HUES6 (cell line): ENCODE measurements around the gene IER5L.

Experiments used
- H3K27ac ChIP-seq: 2 replicates; pipeline ENCODE4 v1.7.0; 2013; ENCODE audit warnings: low read depth, mild to moderate bottlenecking, low read length, inconsistent platforms
- H3K27me3 ChIP-seq: 2 replicates; pipeline ENCODE4 v1.6.1; 2013; ENCODE audit warnings: low read length; ENCODE audit not compliant: control insufficient read depth, insufficient read depth
- H3K36me3 ChIP-seq: 2 replicates; pipeline ENCODE4 v1.6.1; 2013; ENCODE audit warnings: low read length; ENCODE audit not compliant: control insufficient read depth, insufficient read depth
- H3K4me1 ChIP-seq: 2 replicates; pipeline ENCODE4 v1.6.1; 2013; ENCODE audit warnings: low read length; ENCODE audit not compliant: control insufficient read depth, insufficient read depth
- H3K4me3 ChIP-seq: 2 replicates; pipeline ENCODE4 v1.5.1; 2013; ENCODE audit warnings: low read depth, low read length
- H3K9ac ChIP-seq: one replicate; pipeline ENCODE4 v1.6.1; 2013; ENCODE audit warnings: mild to moderate bottlenecking, low read length
- H3K9me3 ChIP-seq: 2 replicates; pipeline ENCODE4 v1.6.1; 2013; ENCODE audit warnings: low read depth, low read length; ENCODE audit not compliant: control insufficient read depth, insufficient read depth

Gene IER5L

GRCh38 chr9:129181246-129181645, 3.2 kb upstream of the IER5L start:
- no peaks in the 10 kb centered on the region for H3K9me3 ChIP-seq
- no peak overlapping the region for H3K9ac ChIP-seq
- peaks cover 82% of the 10 kb centered on the region for H3K27me3 ChIP-seq
- no peak overlapping the region for H3K27ac ChIP-seq
- no peaks in the 10 kb centered on the region for H3K36me3 ChIP-seq
- H3K4me3 ChIP-seq = no peak overlapping the region
- H3K4me1 ChIP-seq = peaks cover 14% of the 10 kb centered on the region; the same call in 1 of the 2 replicates

GRCh38 chr9:129178568-129179382, 714 bp upstream of the IER5L start:
- peaks cover 72% of the 10 kb centered on the region for H3K27me3 ChIP-seq
- no peak overlapping the region for H3K27ac ChIP-seq
- H3K9ac ChIP-seq = no peak overlapping the region
- no peaks in the 10 kb centered on the region for H3K9me3 ChIP-seq
- peak overlapping the region; percentile 74 for H3K4me3 ChIP-seq
- H3K36me3 ChIP-seq = no peaks in the 10 kb centered on the region
- H3K4me1 ChIP-seq = peaks cover 8% of the 10 kb centered on the region; the same call in 1 of the 2 replicates

GRCh38 chr9:129177443-129177790, 644 bp downstream of the IER5L start:
- Histone ChIP-seq H3K4me3 (peak overlapping the region; percentile 74), H3K9me3 (no peaks in the 10 kb centered on the region), H3K36me3 (no peaks in the 10 kb centered on the region), H3K27me3 (peaks cover 72% of the 10 kb centered on the region), H3K27ac (no peak overlapping the region), H3K4me1 (peaks cover 18% of the 10 kb centered on the region; the same call in 1 of the 2 replicates), H3K9ac (peak overlapping the region; percentile 64)

- Histone ChIP-seq H3K9ac (peak overlapping the region; percentile 76), H3K4me1 (peaks cover 18% of the 10 kb centered on the region; the same call in 1 of the 2 replicates), H3K36me3 (no peaks in the 10 kb centered on the region)
Observed at GRCh38 chr9:129176701-129177442, 1.2 kb downstream of the IER5L start.

GRCh38 chr9:129175825-129176633, 2.0 kb downstream of the IER5L start:
- Histone ChIP-seq H3K4me1 (peaks cover 18% of the 10 kb centered on the region; the same call in 1 of the 2 replicates), H3K36me3 (no peaks in the 10 kb centered on the region), H3K27ac (no peak overlapping the region), H3K9ac (peak overlapping the region; percentile 76), H3K27me3 (peaks cover 64% of the 10 kb centered on the region), H3K4me3 (peak overlapping the region; percentile 54), H3K9me3 (no peaks in the 10 kb centered on the region)

More at GRCh38 chr9:129176701-129177442, 1.2 kb downstream of the IER5L start:
- peaks cover 72% of the 10 kb centered on the region for H3K27me3 ChIP-seq
- peak overlapping the region; percentile 54 for H3K4me3 ChIP-seq
- H3K9me3 ChIP-seq = no peaks in the 10 kb centered on the region
- no peak overlapping the region for H3K27ac ChIP-seq

GRCh38 chr9:129175515-129175824, 2.6 kb downstream of the IER5L start:
- Histone ChIP-seq H3K4me3 (peak overlapping the region; percentile 54), H3K4me1 (peaks cover 18% of the 10 kb centered on the region; the same call in 1 of the 2 replicates), H3K27me3 (peaks cover 59% of the 10 kb centered on the region), H3K27ac (peak overlapping the region; percentile 22; the same call in 1 of the 2 replicates), H3K9ac (peak overlapping the region; percentile 50), H3K9me3 (no peaks in the 10 kb centered on the region), H3K36me3 (no peaks in the 10 kb centered on the region)

- Histone ChIP-seq H3K27ac (peak overlapping the region; percentile 79; the same call in 1 of the 2 replicates), H3K27me3 (peaks cover 53% of the 10 kb centered on the region), H3K9me3 (no peaks in the 10 kb centered on the region), H3K4me1 (peaks cover 18% of the 10 kb centered on the region; the same call in 1 of the 2 replicates), H3K9ac (peak overlapping the region; percentile 84), H3K4me3 (peak overlapping the region; percentile 54), H3K36me3 (no peaks in the 10 kb centered on the region)
Observed at GRCh38 chr9:129174724-129175514, 3.1 kb downstream of the IER5L start.

- peaks cover 13% of the 10 kb centered on the region; the same call in 1 of the 2 replicates for H3K4me1 ChIP-seq
- peaks cover 46% of the 10 kb centered on the region for H3K27me3 ChIP-seq
- peak overlapping the region; percentile 84 for H3K9ac ChIP-seq
- peak overlapping the region; percentile 79; the same call in 1 of the 2 replicates for H3K27ac ChIP-seq
- no peaks in the 10 kb centered on the region for H3K9me3 ChIP-seq
- no peaks in the 10 kb centered on the region for H3K36me3 ChIP-seq
- H3K4me3 ChIP-seq = peak overlapping the region; percentile 54
Observed at GRCh38 chr9:129174102-129174723, 3.8 kb downstream of the IER5L start.

GRCh38 chr9:129173296-129174101, 4.6 kb downstream of the IER5L start:
- Histone ChIP-seq H3K9ac (peak overlapping the region; percentile 30), H3K36me3 (no peaks in the 10 kb centered on the region), H3K4me3 (peak overlapping the region; percentile 54), H3K27ac (no peak overlapping the region), H3K4me1 (peaks cover 13% of the 10 kb centered on the region; the same call in 1 of the 2 replicates), H3K9me3 (no peaks in the 10 kb centered on the region), H3K27me3 (peaks cover 44% of the 10 kb centered on the region)
